Spleen (tissue), 7 donors: ENCODE measurements around the gene POM121L2.

Source experiments
- POLR2A ChIP-seq, 3 donors: fragments of 450-650 bp; IDR thresholded peaks; one replicate each; pipeline ENCODE4 v1.5.1; 2017; ENCODE audit warnings: antibody characterized with exemption in 3 of 3, mild to moderate bottlenecking in 1 of 3
- POLR2AphosphoS5 ChIP-seq, 3 donors: sonication (generic); formaldehyde crosslinking; IDR thresholded peaks; one replicate each; pipeline ENCODE4 v1.5.1; 2017; ENCODE audit warnings: antibody characterized with exemption in 3 of 3
- TF ChIP-seq, protein P1 (sequence below), 11 experiments: fragments of 200-600 bp in 7 of 11; fragments of 450-650 bp in 4 of 11; sonication (generic) in 4 of 11; IDR thresholded peaks in 8 of 11; conservative IDR thresholded peaks in 3 of 11; 1 replicate in 7 of 11; 2 replicates in 4 of 11; pipeline versions ENCODE4 v1.4.0 to v1.8.0; 2016 to 2021; ENCODE audit warnings: antibody characterized with exemption in 11 of 11, inconsistent platforms in 4 of 11, mild to moderate bottlenecking in 1 of 11
- donor health status: DM: no; HTN: no; CAD: no; lungs with moderate emphysema.
- donor health status: DM: no; HTN: no; CAD: no.
- donor health status: DM: no; HTN: no; CAD: no.

DNA sequence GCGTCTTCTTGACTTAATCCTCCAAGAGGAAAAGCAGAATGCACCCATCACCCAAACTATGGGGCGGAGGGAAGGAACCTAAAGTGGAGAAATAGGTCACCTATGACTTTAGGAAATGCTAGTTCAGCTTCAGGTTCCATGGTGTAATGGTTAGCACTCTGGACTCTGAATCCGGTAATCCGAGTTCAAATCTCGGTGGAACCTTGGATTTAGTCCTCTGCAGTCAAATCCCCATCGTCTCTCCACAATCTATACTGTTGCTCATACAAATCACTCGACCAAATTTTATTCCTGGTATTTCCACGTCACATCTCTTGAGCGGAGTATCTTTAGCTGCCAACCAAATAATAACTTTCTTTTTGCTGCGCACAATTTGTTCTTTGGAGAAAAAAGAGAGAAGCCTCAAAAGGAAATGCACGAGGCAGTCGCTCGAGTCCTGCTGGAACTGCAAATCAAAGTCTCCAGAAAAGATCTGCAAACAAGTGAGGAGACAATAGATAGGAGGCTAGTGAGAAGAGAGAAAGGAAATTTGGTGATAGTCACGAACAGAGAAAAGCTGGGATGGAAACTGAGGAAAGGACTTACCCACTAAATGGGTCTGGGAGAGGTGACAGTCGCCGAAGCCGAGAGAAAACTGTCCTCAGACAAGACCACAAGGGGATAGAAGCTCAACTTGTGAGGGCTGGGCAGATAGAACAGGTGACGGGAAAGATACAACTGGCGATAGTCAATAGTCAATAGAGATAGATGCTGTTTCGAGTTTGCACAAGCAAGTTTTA is 16.6 kb downstream of the POM121L2 start:
- TF ChIP-seq POLR2A (IDR thresholded peaks at IDR 0.05) (no peak), POLR2AphosphoS5 (IDR thresholded peaks at IDR 0.05) (no peak)
- TF ChIP-seq, protein P1, sequence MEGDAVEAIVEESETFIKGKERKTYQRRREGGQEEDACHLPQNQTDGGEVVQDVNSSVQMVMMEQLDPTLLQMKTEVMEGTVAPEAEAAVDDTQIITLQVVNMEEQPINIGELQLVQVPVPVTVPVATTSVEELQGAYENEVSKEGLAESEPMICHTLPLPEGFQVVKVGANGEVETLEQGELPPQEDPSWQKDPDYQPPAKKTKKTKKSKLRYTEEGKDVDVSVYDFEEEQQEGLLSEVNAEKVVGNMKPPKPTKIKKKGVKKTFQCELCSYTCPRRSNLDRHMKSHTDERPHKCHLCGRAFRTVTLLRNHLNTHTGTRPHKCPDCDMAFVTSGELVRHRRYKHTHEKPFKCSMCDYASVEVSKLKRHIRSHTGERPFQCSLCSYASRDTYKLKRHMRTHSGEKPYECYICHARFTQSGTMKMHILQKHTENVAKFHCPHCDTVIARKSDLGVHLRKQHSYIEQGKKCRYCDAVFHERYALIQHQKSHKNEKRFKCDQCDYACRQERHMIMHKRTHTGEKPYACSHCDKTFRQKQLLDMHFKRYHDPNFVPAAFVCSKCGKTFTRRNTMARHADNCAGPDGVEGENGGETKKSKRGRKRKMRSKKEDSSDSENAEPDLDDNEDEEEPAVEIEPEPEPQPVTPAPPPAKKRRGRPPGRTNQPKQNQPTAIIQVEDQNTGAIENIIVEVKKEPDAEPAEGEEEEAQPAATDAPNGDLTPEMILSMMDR (IDR thresholded peaks at IDR 0.05 in 8 of 11, conservative IDR thresholded peaks at IDR 0.05 in 3 of 11): no peak
